Fibroblast of villous mesenchyme (primary cell): ENCODE data around the gene WDR64. TPM values are rescaled to one million over a fixed set of nuclear protein-coding genes. Genes with fewer than 3 reads are reported as not detected.

Source experiments
- DNase-seq: peaks from one replicate; pipeline ENCODE4 v3.0.0-alpha.2; 2010; ENCODE audit warnings: low read depth
- H3K4me3 ChIP-seq: 2 replicates; pipeline ENCODE4 v1.5.1; 2011; ENCODE audit warnings: low read depth, mild to moderate bottlenecking, low read length
- CTCF ChIP-seq: IDR thresholded peaks from 2 replicates; pipeline ENCODE4 v1.5.1; 2012; ENCODE audit warnings: low read depth, mild to moderate bottlenecking, low read length; ENCODE audit not compliant: insufficient read depth
- total RNA-seq: library from RNA; depleted of rRNA; stranded (reverse); fragments of >200 nt; gene quantifications from 2 replicates; pipeline ENCODE4 v1.2.3, GENCODE V29; 2012

The WDR64 gene
- total RNA-seq, 1 donor: not detected

GRCh38 chr1:241615043-241615974 lies 36.8 kb upstream of the WDR64 start:
- no peak for TF ChIP-seq CTCF
- no peak for DNase-seq
- H3K4me3 ChIP-seq: no peak overlapping the region

GRCh38 chr1:241617426-241617825 lies 34.7 kb upstream of the WDR64 start:
- no peak for DNase-seq
- no peak for TF ChIP-seq CTCF
- H3K4me3 ChIP-seq: no peak overlapping the region

- no peak for TF ChIP-seq CTCF
These were observed 29.4 kb upstream of the WDR64 start for GRCh38 chr1:241622669-241623068.

GRCh38 chr1:241624935-241625334 lies 27.1 kb upstream of the WDR64 start:
- DNase-seq: no peak
- no peak overlapping the region for H3K4me3 ChIP-seq
- no peak for TF ChIP-seq CTCF

More at GRCh38 chr1:241622669-241623068, 29.4 kb upstream of the WDR64 start:
- DNase-seq: no peak
- H3K4me3 ChIP-seq: no peak overlapping the region

- peak; percentile 80 for DNase-seq
- H3K4me3 ChIP-seq: no peak overlapping the region
- TF ChIP-seq CTCF: peak; percentile 65
These were observed 24.4 kb upstream of the WDR64 start for GRCh38 chr1:241627453-241628259.

- no peak for DNase-seq
- no peak for TF ChIP-seq CTCF
- H3K4me3 ChIP-seq: no peak overlapping the region
These were observed 22.1 kb upstream of the WDR64 start for GRCh38 chr1:241630005-241630404.
